Stimulated activated CD4-positive, alpha-beta T cell treated with anti-CD3 and anti-CD28 coated beads, Interleukin-15, amount 100 ng/mL, for 24 hours (primary cell): ENCODE results near the gene TCEANC2.
"Not testable (repeated sequence)": the region's sequence is repeated elsewhere in the genome, so short reads cannot be mapped to it uniquely, and the experiment has no call there.

Source experiments
- DNase-seq: peaks from one replicate; pipeline ENCODE4 v3.0.0-alpha.2; 2020

Gene TCEANC2

DNA sequence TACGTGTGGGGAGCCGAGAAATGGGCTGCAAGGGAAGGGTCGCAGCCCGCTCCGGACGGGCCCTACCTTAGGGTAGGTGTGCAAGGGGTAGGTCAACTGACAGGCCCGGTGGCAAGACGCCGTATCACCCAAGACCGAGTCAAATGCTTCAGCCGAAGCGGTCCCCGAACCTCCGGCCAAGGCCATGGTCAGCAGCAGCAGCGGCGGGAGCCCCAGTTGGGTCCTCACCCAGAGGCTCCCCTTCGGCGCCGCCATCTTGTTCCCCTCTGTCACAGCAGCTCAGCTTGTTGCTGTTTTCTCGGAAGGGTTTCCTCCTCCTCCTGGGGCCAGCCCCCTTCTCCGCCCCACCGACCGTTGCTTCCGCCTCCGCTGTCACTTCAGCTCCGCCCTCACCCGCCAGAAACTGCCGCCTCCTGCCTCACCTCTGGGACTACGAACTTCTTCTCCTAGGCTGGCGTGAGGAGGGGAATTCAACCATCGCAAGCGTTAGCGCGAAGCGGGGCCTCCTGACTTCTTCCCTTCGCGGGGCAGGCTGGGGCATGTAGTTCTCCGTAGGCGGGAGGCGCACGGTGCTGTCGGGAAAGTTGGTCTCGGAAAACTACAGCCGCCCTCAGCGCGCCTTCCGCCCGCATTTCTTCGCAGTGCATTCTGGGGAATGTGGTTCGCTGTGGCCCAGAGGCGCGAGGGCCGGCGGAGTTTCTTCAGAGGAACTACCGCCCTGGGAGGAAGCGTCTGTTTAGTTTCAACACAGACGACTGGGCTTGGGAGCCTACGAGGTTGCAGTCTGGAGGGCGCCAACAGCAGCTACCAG lies at the start of gene TCEANC2, which contains the start of gene TMEM59:
Gene TCEANC2, plus strand, starts transcription at position 675 of the 811 bp plus-strand sequence. CDS start 815 bp downstream, outside the sequence.
Gene TMEM59, minus strand, starts transcription at position 271 of the 811 bp plus-strand sequence. Its CDS starts 16 bp downstream, at position 255.
- DNase-seq, result peak; percentile 98

DNA sequence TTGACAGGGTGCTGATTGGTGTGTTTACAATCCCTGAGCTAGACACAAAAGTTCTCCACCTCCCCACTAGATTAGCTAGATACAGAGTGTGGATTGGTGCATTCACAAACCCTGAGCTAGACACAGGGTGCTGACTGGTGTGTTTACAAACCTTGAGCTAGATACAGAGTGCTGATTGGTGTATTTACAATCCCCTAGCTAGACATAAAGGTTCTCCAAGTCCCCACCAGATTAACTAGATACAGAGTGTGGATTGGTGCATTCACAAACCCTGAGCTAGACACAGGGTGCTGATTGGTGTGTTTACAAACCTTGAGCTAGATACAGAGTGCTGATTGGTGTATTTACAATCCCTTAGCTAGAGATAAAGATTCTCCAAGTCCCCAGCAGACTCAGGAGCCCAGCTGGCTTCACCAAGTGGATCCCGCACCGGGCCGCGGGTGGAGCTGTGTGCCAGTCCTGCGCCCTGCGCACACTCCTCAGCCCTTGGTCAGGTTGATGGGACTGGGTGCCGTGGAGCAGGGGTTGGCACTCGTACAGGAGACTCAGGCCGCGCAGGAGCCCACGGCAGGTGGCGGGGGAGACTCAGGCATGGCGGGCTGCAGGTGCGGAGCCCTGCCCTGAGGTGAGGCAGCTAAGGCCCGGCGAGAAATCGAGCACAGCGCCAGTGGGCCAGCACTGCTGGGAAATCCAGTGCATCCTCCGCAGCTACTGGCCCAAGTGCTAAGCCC lies 49.5 kb upstream of the TCEANC2 start:
- not testable (repeated sequence) for DNase-seq

DNA sequence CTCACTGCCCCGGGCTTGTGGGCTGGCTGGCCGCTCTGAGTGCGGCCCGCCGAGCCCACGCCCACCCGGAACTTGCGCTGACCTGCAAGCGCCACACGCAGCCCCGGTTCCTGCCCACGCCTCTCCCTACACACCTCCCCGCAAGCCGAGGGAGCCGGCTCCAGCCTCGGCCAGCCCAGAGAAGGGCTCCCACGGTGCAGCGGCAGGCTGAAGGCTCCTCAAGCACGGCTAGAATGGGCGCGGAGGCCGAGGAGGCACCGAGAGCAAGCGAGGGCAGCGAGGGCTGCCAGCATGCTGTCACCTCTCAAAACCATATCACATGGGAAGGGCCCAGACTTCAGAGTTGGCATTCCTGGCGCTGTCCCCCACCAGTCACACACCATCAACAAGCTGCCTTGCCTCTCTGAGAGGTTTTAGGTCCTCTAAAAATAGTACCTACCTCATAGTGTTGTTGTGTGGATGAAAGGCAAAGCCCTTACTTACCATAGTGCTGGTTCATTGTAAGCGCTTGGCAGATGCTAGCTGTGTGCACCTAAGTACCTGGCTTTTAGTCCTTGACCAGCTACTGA lies 48.8 kb upstream of the TCEANC2 start:
- DNase-seq, result no peak

DNA sequence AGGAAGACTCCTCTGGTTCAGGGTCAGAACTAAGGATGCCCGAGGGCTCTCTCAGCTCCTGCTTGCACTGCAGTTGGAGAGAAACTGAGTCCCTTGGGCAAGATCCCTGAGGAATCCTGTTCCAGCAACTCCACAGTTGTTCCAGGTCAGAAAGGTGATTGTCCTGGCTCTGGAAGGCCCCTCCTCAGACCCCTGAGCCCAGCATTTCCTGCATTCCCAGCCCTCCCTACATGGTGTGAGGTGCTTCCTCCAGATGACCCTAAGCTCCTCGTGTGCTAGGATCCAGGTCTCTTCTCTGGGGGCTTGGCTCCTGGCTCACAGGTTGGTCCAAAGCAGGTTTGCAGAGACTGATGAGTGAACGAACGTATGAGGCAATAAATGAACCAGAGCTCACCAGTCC lies 46.9 kb upstream of the TCEANC2 start:
- DNase-seq, result no peak

DNA sequence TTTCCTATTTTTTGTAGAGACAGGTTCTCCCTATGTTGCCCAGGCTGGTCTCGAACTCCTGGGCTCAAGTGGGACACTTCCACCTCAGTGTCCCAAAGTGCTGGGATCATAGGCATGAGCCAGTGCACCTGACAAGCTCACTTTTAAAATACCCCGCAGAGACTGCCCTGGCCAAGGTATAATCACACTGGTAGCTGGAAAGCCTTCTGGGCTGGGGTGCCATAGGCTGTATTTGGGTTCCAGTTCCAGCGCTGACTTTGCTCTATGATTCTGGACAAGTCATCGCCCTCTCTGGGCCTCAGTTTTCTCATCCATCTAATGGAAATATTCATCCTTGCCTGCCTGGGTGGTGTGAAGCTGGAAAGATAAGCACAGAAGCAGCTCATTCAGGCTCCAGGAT lies 45.8 kb upstream of the TCEANC2 start:
- DNase-seq, result no peak

DNA sequence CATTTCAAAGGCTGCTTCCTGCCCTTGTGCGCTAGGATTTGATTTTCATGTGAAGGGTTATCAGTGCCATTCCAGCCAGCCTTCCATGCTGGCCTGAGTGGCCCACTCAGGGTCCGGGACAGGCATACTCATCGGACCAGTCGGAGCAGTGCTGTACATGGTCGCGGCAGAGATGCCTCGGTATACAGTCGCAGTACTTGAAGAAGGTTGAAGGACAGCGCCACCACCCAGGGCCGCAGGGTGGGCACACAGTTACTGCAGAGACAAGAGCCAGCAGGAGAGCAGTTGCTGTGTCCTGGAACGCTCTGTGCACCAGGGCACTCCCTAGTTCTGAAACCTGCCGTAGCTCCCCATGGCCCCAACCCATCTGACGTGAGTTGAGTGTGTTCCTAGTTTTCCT lies 44.5 kb upstream of the TCEANC2 start:
- DNase-seq, result no peak

DNA sequence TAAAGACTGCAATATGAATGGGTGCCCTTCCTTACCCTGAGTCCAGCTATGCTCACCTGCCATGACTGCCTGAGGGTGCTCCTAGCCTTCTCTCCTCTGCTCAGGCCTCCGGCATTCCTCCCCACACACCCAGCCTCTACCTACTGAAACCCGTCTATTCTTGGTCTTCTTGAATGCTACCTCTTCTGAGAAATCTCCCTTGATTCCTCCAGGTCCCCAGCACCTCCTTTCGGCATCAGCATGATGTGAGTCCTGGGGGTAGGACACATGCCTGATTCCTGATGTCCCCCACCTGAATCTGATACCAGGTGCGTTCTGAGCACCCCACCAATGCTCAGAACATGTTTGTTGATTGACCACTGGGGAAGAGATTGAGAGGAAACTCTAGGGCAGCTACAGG lies 44.0 kb upstream of the TCEANC2 start:
- DNase-seq, result no peak

DNA sequence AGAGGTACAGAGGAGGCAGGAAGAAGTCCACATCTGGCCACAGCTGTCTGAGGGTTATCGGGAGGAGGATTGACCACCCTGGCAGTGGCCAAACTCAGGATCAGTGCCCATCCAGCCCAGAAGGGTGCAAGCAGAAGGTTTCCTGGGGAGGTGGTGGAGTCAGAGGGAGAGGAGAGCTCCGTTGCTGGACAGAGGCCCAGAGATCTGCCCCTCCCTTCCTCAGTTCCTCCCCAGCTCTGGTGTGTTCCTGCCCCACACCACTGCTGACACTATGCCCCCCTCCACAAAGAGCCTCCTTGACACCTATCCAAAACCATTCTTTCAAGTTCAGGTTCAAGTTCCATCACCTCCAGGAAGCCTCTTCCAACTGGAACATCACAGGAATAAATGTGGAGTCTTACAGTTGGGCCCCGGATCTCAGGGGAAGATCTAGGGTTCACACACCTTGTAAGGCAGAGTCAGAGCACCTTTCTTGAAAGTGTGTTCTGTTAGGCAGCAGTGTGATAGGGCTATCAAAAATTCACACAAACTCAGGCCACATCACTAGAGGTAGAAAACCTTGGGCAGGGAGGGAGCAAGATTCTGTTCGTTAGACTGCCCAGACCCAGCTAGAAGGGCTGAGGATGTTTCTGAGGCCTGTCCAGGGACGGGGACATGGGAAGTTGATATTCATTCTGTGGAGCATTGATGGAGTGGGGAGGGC lies 42.8 kb upstream of the TCEANC2 start:
- DNase-seq, result no peak

DNA sequence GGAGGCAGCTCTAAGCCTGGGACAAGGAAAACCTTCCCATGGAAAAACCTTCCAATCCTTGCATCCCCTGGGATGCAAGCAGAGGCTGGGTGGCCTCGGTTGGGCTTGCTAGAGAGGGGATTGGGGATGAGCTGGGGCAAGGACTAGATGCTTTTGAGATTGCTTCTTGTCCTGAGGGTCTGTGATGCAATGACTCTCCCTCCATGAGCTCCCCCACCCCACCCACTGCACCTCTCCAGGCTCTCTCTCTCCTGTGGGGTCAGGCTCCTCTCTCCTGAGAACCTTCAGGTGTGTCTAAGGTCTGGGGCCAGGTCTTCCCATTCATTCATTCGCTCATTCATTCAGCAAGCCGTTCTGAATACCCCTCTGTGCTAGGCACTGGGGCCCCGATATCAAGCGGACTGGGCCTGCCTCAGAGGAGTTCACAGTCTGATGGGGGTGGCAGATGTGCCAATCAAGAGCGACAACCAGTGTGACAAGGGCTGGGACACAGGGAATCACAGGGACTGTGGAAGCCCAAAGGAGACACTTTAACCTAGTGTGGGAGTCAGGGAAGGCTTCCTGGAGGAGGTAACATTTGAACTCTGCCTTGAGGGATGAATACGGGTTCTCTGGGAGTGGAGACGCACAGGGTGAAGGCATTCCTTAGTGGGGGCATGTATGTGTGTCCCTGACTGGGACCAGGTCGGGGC lies 41.9 kb upstream of the TCEANC2 start:
- no peak for DNase-seq

DNA sequence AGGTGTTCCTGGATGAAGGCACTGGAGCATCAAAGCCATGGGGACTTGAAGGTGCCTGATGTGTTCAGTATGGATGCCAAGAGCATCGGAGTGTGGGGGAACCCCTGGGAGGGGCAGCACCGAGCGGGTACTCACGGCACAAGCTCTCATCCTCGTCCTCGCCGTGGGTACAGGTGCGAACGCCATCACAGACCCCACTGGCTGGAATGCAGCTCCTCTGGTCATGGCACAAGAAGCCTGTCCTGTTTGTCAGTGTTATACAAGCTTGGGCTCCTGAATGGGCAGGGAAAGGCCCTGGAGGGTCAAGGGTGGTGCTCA lies 41.4 kb upstream of the TCEANC2 start:
- no peak for DNase-seq

DNA sequence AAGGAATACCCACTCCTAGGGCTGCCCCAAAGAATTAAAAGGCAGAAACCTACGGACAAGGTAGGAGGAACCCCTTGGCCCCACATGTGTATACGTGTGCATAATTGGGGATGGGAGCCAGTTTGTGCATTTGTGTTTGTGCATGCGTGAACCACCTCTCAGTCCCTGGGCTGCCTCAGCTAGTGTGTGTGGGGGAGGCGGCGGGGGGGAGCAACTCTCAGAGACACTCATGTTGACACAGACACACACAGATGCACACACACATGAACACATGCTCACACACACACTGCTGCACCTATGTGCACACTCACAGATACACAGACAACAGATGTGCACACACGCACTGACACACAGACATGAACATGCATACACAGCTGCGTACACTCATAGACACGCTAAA lies 40.5 kb upstream of the TCEANC2 start:
- no peak for DNase-seq

DNA sequence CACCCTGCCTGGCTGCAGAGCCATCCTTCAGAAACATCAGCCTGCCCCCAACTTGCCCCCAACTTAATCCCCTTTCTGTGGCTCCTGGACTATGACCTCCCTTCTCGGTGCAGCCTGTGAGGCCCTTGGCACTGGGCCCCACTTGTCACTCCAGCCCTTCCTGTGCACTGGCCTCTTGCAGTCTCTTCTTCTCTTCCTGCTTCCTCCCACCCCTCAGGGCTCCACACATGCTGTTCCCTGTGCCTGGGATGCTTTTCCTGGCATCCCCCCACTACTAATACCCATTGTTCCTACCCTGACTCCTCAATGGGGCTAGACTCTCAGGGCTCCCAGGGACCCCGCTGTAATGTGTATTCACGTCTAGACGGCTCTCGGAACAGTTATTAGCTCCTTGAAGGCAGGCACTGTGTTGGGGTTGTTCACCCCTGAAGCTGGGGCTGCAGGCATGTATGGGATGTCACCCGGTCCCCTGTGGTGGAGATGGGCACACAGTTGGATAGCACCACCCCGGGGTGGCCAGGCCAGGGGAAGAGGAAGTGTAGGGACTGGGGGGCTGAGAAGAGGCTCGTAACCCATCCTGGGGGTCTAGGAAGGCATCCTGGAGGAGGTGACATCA lies 39.9 kb upstream of the TCEANC2 start:
- no peak for DNase-seq

DNA sequence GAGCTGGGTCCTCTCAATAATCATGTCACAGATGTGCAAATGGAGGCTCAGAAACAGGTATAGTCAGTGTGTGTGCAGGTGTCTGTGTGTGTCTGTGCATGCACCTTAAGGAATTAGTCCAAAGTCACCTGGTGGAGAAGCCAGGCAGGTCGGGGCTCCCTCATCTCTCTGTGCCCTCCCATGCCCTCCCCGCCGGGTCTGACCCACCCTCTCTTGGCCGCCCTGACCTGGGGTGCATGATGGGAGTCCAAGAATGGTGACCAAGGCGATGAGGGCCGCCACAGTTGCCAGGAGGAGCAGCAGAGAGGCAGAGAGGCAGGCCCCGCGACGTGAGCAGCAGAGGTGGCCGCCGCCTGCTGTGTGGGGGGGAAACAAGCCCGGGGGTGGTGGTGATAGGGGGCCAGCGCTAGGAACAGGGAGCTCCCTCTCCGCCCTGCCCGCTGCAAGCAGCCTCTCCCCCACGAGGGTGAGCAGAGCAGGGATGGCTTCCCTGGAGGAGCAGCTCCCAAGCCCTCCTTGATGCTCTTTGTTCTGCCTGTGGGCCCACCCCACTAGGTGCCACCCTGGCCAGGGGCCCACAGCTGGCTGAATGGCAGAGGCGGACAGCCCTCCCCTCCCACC lies 39.3 kb upstream of the TCEANC2 start:
- DNase-seq, result no peak

DNA sequence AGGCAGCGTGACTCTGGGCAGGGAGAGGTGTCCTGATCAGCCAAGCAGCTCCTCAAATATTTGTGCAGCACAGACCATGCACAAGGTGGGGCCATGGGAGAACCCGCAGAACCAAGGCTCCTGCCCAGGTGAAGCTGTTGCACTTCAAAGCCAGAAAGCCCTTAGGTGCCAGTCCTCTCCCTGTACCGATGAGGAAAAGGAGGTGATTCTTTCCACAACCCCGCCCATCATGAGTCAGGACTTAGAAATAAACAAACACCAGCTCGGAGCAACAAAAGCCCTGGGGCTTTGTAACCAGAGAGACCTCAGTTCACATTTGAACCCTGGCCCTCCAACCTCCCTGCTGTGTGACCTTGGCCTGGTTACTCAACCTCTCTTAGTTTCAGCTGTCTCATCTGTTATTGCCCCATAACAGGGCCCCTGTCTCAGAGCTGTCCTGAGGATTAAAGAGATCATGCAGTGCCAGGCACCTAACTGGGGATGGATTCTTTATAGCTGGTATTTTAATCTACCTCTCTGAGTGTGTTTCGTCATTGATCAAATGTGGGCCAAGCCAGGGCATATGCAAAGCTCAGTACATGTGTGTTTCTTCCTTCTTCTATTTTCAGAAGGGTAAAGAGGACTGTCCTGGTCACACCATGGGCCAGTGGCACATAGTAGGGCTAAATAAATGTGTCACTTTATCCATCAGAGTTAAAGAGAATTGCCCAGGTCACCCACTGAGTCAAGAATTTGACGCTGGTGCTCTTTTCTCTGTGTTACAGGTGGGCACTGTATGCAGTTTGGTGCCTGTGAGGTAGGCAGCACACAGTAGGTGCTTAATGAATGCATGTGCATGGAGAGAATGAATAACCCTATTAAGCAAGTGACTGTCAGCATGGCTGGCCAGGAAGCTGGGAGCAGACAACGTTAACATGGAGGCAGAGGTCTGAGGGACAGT lies 36.8 kb upstream of the TCEANC2 start:
- DNase-seq, result no peak

DNA sequence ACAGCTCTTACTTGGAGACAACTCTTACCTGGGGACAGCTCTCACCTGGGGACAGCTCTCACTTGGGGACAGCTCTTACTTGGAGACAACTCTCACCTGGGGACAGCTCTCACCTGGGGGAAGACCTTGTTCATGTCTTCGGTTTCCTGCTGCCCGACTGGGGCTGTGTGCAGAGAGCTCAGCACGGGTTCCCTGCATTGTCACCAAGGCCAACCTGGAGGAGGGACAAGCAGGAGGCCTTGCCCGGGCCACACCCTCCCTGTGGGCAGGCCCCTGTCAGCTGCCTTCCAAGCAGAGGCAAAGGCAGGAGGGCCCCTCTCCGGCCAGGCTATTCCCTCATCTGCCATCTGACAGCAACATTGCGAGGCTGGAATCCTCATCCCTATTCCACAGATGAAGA lies 35.4 kb upstream of the TCEANC2 start, which contains the start of gene LDLRAD1:
Gene LDLRAD1, minus strand, starts transcription at position 208 of the 400 bp plus-strand sequence. Its CDS starts 74 bp downstream, at position 134.
- DNase-seq, result no peak

DNA sequence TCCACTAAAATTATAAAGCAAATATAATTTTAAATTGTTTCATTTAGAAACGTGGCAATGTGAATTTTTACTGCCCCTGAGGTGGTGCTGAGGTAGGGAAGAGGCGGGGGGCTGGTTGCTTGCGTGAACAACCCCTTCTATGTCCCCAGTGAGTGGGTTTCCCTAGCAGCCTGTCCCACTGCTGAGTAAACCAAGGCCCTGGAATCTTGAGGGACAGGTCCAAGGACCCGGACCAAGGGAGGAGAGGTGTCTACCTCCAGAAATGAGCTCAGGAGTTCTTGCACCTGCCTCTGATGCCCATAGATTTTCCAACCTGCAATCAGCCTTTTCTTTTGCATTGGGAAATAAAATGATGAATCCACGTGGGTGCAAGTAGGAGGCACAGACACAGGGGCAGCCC lies 34.8 kb upstream of the TCEANC2 start:
- DNase-seq, result no peak

DNA sequence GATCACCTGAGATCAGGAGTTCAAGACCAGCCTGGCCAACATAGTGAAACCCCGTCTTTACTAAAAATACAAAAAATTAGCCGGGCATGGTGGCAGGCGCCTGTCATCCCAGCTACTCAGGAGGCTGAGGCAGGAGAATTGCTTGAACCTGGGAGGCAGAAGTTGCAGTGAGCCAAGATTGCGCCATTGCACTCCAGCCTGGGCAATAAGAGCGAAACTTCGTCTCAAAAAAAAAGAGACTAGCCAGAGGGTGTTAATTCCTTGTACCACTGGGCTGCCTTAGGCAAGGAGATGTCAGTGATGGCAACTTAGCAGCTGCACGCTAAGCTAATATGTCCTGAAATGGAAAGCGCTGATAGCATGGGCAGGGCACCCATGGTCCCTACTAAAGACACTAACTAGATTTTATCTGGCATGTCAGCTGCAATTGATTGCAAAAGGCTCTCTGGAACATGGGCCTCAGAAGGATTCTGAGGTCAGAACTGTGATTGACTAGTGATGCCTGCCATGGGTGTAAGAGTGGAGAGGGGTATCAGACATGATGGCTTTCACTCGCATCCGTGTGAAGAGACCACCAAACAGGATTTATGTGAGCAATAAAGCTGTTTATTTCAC lies 33.7 kb upstream of the TCEANC2 start:
- DNase-seq, result not testable (repeated sequence)

DNA sequence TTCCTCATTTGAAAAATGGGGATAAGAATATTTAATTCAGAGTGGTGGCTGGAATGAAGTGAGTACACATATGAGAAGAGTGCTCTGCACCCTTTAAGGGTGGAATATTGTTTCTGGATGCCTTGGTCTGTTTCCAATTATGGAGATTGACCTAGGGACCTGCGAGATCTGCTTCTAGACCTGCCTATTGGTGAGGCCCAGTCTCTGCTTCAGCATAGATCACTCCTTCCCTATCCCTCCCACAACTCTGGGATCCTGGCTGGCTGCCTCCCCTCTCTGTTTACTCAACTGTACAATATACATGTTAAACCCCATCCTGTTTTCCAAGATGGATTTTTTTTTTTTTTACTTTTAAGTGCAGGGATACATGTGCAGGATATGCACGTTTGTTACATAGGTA lies 29.1 kb upstream of the TCEANC2 start:
- DNase-seq, result no peak

DNA sequence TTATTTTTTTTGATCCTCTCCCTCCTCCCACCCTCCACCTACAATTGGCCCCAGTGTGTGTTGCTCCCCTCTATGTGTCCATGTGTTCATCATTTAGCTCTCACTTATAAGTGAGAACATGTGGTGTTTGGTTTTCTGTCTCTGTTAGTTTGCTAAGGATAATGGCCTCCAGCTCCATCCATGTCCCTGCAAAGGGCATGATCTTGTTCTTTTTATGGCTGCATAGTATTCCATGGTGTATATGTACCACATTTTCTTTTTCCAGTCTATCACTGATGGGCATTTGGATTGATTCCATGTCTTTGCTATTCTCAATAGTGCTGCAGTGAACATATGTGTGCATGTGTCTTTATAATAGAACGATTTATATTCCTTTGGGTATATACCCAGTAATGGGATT lies 28.6 kb upstream of the TCEANC2 start:
- DNase-seq, result not testable (repeated sequence)

DNA sequence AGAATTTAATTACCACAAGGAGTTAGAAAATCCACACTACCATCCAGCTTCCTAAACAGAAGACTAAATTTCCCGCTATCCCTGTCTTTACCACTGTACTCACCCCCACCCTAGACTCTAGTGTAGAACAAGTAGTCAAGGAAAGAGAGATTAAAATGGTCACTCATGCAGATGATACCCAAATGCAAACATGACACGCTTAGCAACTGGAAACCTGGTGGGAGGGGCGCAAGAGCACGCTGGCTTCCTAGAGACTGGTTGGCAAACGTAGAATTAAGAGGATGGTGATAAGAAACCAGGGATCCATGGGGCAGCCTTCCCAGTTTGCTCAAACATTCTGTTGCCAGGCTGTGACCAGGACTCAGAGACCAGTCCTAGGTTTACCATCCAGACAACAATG lies 25.6 kb upstream of the TCEANC2 start:
- DNase-seq, result no peak
